Mesodermal cell (in vitro differentiated cells): ENCODE results near the gene LTN1.
"Not testable (repeated sequence)": the region's sequence is repeated elsewhere in the genome, so short reads cannot be mapped to it uniquely, and the experiment has no call there.

Experiments used
- H3K27ac ChIP-seq: 2 replicates; pipeline ENCODE4 v1.7.0; 2013; ENCODE audit warnings: mild to moderate bottlenecking, low read depth, low read length, moderate library complexity; ENCODE audit not compliant: severe bottlenecking
- H3K36me3 ChIP-seq: 2 replicates; pipeline ENCODE4 v1.7.1; 2013; ENCODE audit warnings: mild to moderate bottlenecking, low read length, moderate library complexity; ENCODE audit not compliant: control insufficient read depth, insufficient read depth
- H3K4me1 ChIP-seq: one replicate; pipeline ENCODE4 v1.7.1; 2013; ENCODE audit warnings: mild to moderate bottlenecking, low read length; ENCODE audit not compliant: insufficient read depth, control insufficient read depth, poor library complexity, severe bottlenecking
- H3K4me3 ChIP-seq: 2 replicates; pipeline ENCODE4 v1.7.0; 2013; ENCODE audit warnings: low read length, control low read depth, mild to moderate bottlenecking; ENCODE audit not compliant: insufficient read depth, poor library complexity, severe bottlenecking; ENCODE audit errors: extremely low read depth
- H3K9me3 ChIP-seq: 2 replicates; pipeline ENCODE4 v1.7.1; 2013; ENCODE audit warnings: mild to moderate bottlenecking, low read length, moderate library complexity; ENCODE audit not compliant: control insufficient read depth
- WGBS, 2 experiments: methylation state at CpG; one replicate each; pipeline ENCODE4 v1.1.5; 2013; ENCODE audit warnings: missing lambda C conversion rate in 2 of 2; ENCODE audit not compliant: insufficient coverage in 2 of 2; 5-methylcytosine and 5-hydroxymethylcytosine counted together

Gene LTN1

GRCh38 chr21:29018540-29018939 lies 25.9 kb upstream of the LTN1 start:
- Histone ChIP-seq H3K9me3 (no peaks in the 10 kb centered on the region), H3K4me3 (peak overlapping the region; percentile 64), H3K4me1 (peaks cover 2% of the 10 kb centered on the region), H3K36me3 (no peaks in the 10 kb centered on the region), H3K27ac (no peak overlapping the region)
- WGBS, 2 experiments = 70 to 100% methylated on average over 4 of the region's 12 CpGs

- Histone ChIP-seq H3K36me3 (no peaks in the 10 kb centered on the region), H3K4me3 (peak overlapping the region; percentile 64), H3K9me3 (no peaks in the 10 kb centered on the region), H3K4me1 (peaks cover 2% of the 10 kb centered on the region), H3K27ac (no peak overlapping the region)
- WGBS, 2 experiments = 95 to 96% methylated on average over 6 of the region's 6 CpGs
Observed at GRCh38 chr21:29017639-29018237, 25.1 kb upstream of the LTN1 start.

GRCh38 chr21:29011236-29011635 lies 18.6 kb upstream of the LTN1 start:
- not testable (repeated sequence) for H3K27ac ChIP-seq, H3K9me3 ChIP-seq, H3K36me3 ChIP-seq, H3K4me3 ChIP-seq, H3K4me1 ChIP-seq
- 73 to 98% methylated on average over 6 to 9 of the region's 30 CpGs for WGBS, 2 experiments

GRCh38 chr21:29008367-29008766 lies 15.7 kb upstream of the LTN1 start:
- Histone ChIP-seq H3K4me3 (no peak overlapping the region), H3K36me3 (no peaks in the 10 kb centered on the region), H3K4me1 (no peaks in the 10 kb centered on the region), H3K9me3 (no peaks in the 10 kb centered on the region), H3K27ac (no peak overlapping the region)
- WGBS, 2 experiments = no CpG with 5 or more reads among the region's 3 CpGs

- no peaks in the 10 kb centered on the region for H3K4me1 ChIP-seq
- H3K36me3 ChIP-seq = no peaks in the 10 kb centered on the region
- no peak overlapping the region for H3K4me3 ChIP-seq
- 64% methylated on average over 2 of the region's 3 CpGs; no CpG with 5 or more reads in 1 of the 2 experiments for WGBS, 2 experiments
- no peak overlapping the region for H3K27ac ChIP-seq
- H3K9me3 ChIP-seq = no peaks in the 10 kb centered on the region
Observed at GRCh38 chr21:29007810-29008209, 15.1 kb upstream of the LTN1 start.

- Histone ChIP-seq H3K9me3 (no peaks in the 10 kb centered on the region), H3K4me1 (no peaks in the 10 kb centered on the region), H3K27ac (no peak overlapping the region), H3K36me3 (no peaks in the 10 kb centered on the region), H3K4me3 (no peak overlapping the region)
- WGBS, 2 experiments = 100% methylated on average over 1 of the region's 3 CpGs; no CpG with 5 or more reads in 1 of the 2 experiments
Observed at GRCh38 chr21:29007135-29007534, 14.5 kb upstream of the LTN1 start.

GRCh38 chr21:29005696-29006095 lies 13.0 kb upstream of the LTN1 start:
- H3K9me3 ChIP-seq = no peaks in the 10 kb centered on the region
- H3K27ac ChIP-seq = no peak overlapping the region
- WGBS, 2 experiments = 92 to 94% methylated on average over 3 to 5 of the region's 6 CpGs

GRCh38 chr21:29002442-29003144 lies 9.9 kb upstream of the LTN1 start:
- no peaks in the 10 kb centered on the region for H3K9me3 ChIP-seq
- H3K27ac ChIP-seq = peak overlapping the region; percentile 83
- peak overlapping the region; percentile 52 for H3K4me3 ChIP-seq
- no peaks in the 10 kb centered on the region for H3K36me3 ChIP-seq
- WGBS, 2 experiments = 6 to 9% methylated on average over 34 to 38 of the region's 41 CpGs
- H3K4me1 ChIP-seq = no peaks in the 10 kb centered on the region

More at GRCh38 chr21:29005696-29006095, 13.0 kb upstream of the LTN1 start:
- Histone ChIP-seq H3K4me1 (no peaks in the 10 kb centered on the region), H3K4me3 (no peak overlapping the region), H3K36me3 (no peaks in the 10 kb centered on the region)

- peak overlapping the region; percentile 91 for H3K27ac ChIP-seq
- no peaks in the 10 kb centered on the region for H3K36me3 ChIP-seq
- peaks cover 19% of the 10 kb centered on the region for H3K4me1 ChIP-seq
- 90 to 100% methylated on average over 1 to 2 of the region's 4 CpGs for WGBS, 2 experiments
- H3K4me3 ChIP-seq = peak overlapping the region; percentile 88
- no peaks in the 10 kb centered on the region for H3K9me3 ChIP-seq
Observed at GRCh38 chr21:28993293-28993629, 584 bp upstream of the LTN1 start.

- Histone ChIP-seq H3K27ac (peak overlapping the region; percentile 91), H3K9me3 (no peaks in the 10 kb centered on the region), H3K4me3 (peak overlapping the region; percentile 88), H3K36me3 (no peaks in the 10 kb centered on the region), H3K4me1 (peaks cover 20% of the 10 kb centered on the region)
- 8 to 12% methylated on average over 7 to 10 of the region's 14 CpGs for WGBS, 2 experiments
Observed at GRCh38 chr21:28991861-28992525, 684 bp downstream of the LTN1 start.

GRCh38 chr21:28988146-28988545 lies 4.5 kb downstream of the LTN1 start:
- Histone ChIP-seq H3K36me3 (peaks cover 16% of the 10 kb centered on the region), H3K4me1 (peaks cover 14% of the 10 kb centered on the region)
- WGBS, 2 experiments = 83 to 92% methylated on average over 5 of the region's 6 CpGs
- not testable (repeated sequence) for H3K27ac ChIP-seq, H3K9me3 ChIP-seq, H3K4me3 ChIP-seq
